Measurements from ENCODE around the gene ASIP. TPM values are rescaled to one million over a fixed set of nuclear protein-coding genes. Genes with fewer than 3 reads are reported as not detected.

Gene ASIP
- total and polyA plus RNA-seq, 2 of the 13 experiments (the other 11 are each of a cell fraction or from before 2014, with no cell fraction given): not detected

DNA sequence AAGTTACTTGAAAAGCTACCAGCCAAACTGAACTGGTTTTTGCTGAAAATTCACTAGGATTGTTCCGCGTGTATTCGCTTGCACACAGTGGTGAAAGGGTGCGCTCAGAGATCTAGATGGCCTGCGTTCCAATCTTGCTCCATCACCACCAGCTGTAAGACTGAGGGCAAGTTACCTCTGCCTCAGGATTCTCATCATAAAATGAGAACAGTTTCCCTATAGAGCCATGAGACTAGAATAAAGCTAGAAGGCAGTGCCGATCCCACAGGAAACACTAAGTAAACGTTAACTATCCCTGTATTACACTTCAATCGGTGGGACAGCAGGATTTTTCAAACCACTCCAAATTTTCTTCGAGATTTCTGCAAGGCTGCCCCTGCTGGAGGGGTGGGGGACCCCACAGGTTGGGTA is 61.1 kb downstream of the ASIP start (continued):
- TF ChIP-seq NCOA1 (CRISPR knock-in tag; IDR thresholded peaks at IDR 0.05) (no peak), ZSCAN31 (CRISPR knock-in tag; IDR thresholded peaks at IDR 0.05; ENCODE audit: low read depth) (no peak), KLF16 (CRISPR knock-in tag; IDR thresholded peaks at IDR 0.05) (no peak), XRCC5 (optimal IDR thresholded peaks at IDR 0.05; ENCODE audit: low read length) (no peak), FOXP1 (IDR thresholded peaks at IDR 0.05) (no peak), FOXP1 (CRISPR knock-in tag; IDR thresholded peaks at IDR 0.05) (no peak), BRCA1 (CRISPR knock-in tag; IDR thresholded peaks at IDR 0.05) (no peak), GTF2F1 (IDR thresholded peaks at IDR 0.05; ENCODE audit: low read length) (no peak), HDAC2 (CRISPR knock-in tag; IDR thresholded peaks at IDR 0.05) (no peak; the same call in 1 of the 2 replicates), NR2F2 (IDR thresholded peaks at IDR 0.05; ENCODE audit: borderline replicate concordance, low read depth) (no peak; the same call in 1 of the 2 replicates), ELF3 (CRISPR knock-in tag; IDR thresholded peaks at IDR 0.05) (no peak)
- TF ChIP-seq, protein P1, sequence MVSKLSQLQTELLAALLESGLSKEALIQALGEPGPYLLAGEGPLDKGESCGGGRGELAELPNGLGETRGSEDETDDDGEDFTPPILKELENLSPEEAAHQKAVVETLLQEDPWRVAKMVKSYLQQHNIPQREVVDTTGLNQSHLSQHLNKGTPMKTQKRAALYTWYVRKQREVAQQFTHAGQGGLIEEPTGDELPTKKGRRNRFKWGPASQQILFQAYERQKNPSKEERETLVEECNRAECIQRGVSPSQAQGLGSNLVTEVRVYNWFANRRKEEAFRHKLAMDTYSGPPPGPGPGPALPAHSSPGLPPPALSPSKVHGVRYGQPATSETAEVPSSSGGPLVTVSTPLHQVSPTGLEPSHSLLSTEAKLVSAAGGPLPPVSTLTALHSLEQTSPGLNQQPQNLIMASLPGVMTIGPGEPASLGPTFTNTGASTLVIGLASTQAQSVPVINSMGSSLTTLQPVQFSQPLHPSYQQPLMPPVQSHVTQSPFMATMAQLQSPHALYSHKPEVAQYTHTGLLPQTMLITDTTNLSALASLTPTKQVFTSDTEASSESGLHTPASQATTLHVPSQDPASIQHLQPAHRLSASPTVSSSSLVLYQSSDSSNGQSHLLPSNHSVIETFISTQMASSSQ (IDR thresholded peaks at IDR 0.05; ENCODE audit: low read depth): no peak
- TF ChIP-seq, protein P1 (CRISPR knock-in tag; IDR thresholded peaks at IDR 0.05; ENCODE audit: borderline replicate concordance): no peak
- TF ChIP-seq, protein P2, sequence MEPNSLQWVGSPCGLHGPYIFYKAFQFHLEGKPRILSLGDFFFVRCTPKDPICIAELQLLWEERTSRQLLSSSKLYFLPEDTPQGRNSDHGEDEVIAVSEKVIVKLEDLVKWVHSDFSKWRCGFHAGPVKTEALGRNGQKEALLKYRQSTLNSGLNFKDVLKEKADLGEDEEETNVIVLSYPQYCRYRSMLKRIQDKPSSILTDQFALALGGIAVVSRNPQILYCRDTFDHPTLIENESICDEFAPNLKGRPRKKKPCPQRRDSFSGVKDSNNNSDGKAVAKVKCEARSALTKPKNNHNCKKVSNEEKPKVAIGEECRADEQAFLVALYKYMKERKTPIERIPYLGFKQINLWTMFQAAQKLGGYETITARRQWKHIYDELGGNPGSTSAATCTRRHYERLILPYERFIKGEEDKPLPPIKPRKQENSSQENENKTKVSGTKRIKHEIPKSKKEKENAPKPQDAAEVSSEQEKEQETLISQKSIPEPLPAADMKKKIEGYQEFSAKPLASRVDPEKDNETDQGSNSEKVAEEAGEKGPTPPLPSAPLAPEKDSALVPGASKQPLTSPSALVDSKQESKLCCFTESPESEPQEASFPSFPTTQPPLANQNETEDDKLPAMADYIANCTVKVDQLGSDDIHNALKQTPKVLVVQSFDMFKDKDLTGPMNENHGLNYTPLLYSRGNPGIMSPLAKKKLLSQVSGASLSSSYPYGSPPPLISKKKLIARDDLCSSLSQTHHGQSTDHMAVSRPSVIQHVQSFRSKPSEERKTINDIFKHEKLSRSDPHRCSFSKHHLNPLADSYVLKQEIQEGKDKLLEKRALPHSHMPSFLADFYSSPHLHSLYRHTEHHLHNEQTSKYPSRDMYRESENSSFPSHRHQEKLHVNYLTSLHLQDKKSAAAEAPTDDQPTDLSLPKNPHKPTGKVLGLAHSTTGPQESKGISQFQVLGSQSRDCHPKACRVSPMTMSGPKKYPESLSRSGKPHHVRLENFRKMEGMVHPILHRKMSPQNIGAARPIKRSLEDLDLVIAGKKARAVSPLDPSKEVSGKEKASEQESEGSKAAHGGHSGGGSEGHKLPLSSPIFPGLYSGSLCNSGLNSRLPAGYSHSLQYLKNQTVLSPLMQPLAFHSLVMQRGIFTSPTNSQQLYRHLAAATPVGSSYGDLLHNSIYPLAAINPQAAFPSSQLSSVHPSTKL (CRISPR knock-in tag; IDR thresholded peaks at IDR 0.05): no peak
- TF ChIP-seq, protein P3, sequence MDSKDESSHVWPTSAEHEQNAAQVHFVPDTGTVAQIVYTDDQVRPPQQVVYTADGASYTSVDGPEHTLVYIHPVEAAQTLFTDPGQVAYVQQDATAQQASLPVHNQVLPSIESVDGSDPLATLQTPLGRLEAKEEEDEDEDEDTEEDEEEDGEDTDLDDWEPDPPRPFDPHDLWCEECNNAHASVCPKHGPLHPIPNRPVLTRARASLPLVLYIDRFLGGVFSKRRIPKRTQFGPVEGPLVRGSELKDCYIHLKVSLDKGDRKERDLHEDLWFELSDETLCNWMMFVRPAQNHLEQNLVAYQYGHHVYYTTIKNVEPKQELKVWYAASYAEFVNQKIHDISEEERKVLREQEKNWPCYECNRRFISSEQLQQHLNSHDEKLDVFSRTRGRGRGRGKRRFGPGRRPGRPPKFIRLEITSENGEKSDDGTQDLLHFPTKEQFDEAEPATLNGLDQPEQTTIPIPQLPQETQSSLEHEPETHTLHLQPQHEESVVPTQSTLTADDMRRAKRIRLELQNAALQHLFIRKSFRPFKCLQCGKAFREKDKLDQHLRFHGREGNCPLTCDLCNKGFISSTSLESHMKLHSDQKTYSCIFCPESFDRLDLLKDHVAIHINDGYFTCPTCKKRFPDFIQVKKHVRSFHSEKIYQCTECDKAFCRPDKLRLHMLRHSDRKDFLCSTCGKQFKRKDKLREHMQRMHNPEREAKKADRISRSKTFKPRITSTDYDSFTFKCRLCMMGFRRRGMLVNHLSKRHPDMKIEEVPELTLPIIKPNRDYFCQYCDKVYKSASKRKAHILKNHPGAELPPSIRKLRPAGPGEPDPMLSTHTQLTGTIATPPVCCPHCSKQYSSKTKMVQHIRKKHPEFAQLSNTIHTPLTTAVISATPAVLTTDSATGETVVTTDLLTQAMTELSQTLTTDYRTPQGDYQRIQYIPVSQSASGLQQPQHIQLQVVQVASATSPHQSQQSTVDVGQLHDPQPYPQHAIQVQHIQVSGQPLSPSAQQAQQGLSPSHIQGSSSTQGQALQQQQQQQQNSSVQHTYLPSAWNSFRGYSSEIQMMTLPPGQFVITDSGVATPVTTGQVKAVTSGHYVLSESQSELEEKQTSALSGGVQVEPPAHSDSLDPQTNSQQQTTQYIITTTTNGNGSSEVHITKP (CRISPR knock-in tag; IDR thresholded peaks at IDR 0.05; ENCODE audit: low read depth): no peak; the same call in 1 of the 2 replicates
- TF ChIP-seq, protein P4, sequence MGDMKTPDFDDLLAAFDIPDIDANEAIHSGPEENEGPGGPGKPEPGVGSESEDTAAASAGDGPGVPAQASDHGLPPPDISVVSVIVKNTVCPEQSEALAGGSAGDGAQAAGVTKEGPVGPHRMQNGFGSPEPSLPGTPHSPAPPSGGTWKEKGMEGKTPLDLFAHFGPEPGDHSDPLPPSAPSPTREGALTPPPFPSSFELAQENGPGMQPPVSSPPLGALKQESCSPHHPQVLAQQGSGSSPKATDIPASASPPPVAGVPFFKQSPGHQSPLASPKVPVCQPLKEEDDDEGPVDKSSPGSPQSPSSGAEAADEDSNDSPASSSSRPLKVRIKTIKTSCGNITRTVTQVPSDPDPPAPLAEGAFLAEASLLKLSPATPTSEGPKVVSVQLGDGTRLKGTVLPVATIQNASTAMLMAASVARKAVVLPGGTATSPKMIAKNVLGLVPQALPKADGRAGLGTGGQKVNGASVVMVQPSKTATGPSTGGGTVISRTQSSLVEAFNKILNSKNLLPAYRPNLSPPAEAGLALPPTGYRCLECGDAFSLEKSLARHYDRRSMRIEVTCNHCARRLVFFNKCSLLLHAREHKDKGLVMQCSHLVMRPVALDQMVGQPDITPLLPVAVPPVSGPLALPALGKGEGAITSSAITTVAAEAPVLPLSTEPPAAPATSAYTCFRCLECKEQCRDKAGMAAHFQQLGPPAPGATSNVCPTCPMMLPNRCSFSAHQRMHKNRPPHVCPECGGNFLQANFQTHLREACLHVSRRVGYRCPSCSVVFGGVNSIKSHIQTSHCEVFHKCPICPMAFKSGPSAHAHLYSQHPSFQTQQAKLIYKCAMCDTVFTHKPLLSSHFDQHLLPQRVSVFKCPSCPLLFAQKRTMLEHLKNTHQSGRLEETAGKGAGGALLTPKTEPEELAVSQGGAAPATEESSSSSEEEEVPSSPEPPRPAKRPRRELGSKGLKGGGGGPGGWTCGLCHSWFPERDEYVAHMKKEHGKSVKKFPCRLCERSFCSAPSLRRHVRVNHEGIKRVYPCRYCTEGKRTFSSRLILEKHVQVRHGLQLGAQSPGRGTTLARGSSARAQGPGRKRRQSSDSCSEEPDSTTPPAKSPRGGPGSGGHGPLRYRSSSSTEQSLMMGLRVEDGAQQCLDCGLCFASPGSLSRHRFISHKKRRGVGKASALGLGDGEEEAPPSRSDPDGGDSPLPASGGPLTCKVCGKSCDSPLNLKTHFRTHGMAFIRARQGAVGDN (CRISPR knock-in tag; IDR thresholded peaks at IDR 0.05): no peak

Data from HepG2 (cell line).